NCI-H2196 (cell line): ENCODE measurements around the gene MORC3.
A peak's percentile ranks its signal among the peaks of the same experiment; 100 is the strongest.
"Not testable (repeated sequence)": the region's sequence is repeated elsewhere in the genome, so short reads cannot be mapped to it uniquely, and the experiment has no call there.

ENCODE experiments used
- DNase-seq: peaks from one replicate; lab custom pipeline; 2025; ENCODE audit not compliant: unreplicated experiment; lab: John Stamatoyannopoulos, UW

The MORC3 gene

GRCh38 chr21:36385233-36386030 is 65.4 kb downstream of the MORC3 start, which contains the start of gene CHAF1B:
TSS of gene CHAF1B (plus strand) at chr21:36385392. CDS start at chr21:36386137, 745 bp downstream.
- DNase-seq: peak; percentile 89

- DNase-seq: no peak
Observed at GRCh38 chr21:36386031-36386642, 66.1 kb downstream of the MORC3 start.

DNA sequence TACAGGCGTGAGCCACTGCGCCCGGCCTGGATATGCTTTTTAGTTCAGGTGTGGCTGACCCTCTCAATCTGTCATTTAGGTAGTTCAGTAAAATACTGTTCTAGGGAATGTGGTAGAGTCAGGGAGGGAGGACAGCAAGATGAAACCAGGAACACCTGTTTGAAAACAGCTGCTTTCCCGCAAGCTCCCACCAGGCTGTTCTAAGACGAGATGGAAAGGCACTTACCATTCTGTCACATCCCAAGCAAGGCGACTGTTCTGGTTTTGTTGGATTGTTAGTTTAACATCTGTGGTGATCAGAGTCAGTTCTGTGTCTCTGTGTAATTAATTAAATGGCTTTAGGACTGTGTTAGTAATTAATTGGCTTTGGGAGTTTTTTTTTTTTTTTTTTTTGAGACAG is 68.1 kb downstream of the MORC3 start:
- no peak for DNase-seq

- no peak for DNase-seq
Observed at GRCh38 chr21:36388835-36389234, 68.8 kb downstream of the MORC3 start.

GRCh38 chr21:36391649-36392048 is 71.7 kb downstream of the MORC3 start:
- DNase-seq: not testable (repeated sequence)

- no peak for DNase-seq
Observed at GRCh38 chr21:36395353-36396111, 75.5 kb downstream of the MORC3 start.

DNA sequence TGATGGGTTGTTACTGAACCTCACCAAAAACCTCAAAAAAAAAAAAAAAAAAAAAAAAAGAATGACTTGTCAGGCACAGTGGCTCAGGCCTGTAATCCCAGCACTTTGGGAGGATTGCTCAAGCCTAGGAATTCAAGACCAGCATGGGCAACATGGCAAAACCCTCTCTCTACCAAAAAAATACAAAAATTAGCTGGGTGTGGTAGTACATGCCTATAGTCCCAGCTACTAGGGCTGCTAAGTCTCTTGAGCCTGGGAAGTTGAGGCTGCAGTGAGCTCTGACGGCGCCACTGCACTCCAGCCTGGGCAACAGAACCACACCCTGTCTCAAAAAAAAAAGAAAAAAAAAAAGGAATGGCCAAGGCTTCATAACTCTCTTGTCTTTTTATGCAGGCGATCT is 76.3 kb downstream of the MORC3 start:
- no peak for DNase-seq

GRCh38 chr21:36396971-36397370 is 77.0 kb downstream of the MORC3 start:
- DNase-seq: no peak

DNA sequence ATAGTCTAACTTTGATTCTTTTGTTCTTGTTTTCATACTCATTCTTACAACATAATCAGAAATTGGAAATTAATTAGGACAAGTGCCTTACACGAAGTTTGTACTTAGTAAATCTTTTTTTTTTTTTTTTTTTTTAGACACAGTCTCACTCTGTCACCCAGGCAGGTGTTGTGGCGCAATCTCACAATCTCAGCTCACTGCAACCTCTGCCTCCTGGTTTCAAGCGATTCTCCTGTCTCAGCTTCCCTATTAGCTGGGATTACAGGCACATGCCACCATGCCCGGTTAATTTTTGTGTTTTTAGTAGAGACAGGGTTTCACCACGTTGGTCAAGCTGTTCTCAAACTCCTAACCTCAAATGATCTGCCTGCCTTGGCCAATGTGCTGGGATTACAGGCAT is 77.6 kb downstream of the MORC3 start:
- DNase-seq: no peak

DNA sequence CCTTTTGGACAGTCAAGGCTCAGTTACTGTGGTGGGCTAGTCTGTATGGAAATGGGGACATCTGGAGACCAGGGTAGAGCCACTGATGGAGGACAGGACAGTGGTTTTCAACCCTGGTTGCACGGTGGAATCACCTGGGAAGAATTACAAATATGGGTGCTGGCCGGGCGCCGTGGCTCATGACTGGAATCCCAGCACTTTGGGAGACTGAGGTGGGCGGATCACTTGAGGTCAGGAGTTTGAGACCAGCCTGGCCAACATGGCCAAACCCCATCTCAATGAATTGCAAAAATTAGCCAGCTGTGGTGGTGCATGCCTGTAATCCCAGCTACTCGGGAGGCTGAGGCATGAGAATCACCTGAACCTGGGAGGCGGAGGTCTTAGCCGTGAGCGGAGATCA is 79.7 kb downstream of the MORC3 start:
- DNase-seq: not testable (repeated sequence)

GRCh38 chr21:36400719-36401118 is 80.7 kb downstream of the MORC3 start:
- no peak for DNase-seq

DNA sequence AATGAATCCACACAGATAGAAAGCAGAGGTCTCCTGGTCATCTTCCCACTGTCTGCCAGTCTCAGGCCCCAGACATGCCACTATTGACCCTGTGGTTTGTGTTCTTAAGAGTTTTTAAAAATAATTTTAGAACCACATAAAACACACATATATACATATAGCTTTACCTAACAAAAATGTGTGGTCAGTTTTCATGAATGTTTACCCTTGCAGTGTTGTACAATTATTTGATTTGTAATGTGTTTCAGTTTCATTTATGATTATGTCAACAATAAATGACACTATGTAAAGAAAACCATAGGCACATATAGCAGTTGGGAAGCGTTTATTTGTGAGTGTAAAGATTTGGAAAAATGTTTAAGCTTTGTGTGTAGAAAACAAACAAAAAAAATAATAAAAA is 82.3 kb downstream of the MORC3 start:
- DNase-seq: no peak

DNA sequence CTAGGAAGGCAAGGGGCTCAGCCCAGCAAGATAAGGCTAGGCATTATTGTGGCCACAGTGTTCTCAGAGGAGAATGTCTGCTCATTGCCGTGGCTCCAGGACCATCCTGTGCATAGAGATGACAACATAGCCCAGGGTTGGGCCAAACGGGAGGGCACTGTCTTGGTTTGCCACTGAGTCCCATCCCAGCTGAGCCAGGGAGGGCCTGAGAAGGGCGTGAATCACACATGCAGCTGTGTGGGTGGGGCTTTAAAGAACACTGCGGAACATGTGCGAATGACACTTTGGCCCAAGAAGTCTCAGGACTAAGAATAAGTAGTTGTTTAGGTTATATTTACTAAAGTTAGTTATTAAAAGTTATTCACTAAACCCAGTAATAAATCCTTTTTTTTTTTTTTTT is 83.7 kb downstream of the MORC3 start:
- no peak for DNase-seq

GRCh38 chr21:36408568-36408967 is 88.6 kb downstream of the MORC3 start:
- no peak for DNase-seq

GRCh38 chr21:36411301-36411700 is 91.3 kb downstream of the MORC3 start:
- DNase-seq: no peak

- no peak for DNase-seq
Observed at GRCh38 chr21:36412916-36413315, 92.9 kb downstream of the MORC3 start.

DNA sequence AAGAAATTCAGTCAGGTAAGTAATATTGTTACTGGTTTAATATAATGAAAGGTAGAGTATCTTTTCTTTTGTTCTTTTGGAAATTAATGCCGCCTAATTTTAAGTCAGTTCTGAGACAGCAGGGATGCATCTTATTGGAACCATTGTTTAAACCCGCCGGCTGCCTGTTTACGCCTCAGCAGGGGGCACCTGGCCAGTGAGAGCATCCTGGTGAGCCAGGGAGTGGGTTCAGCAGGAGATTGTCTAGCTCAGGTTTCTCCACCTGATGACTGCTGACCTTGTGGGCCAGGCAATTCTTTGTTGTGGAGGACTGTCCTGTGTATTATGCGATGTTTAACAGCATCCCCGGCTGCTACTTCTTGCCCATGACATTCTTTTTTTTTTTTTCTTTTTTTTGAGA is 95.4 kb downstream of the MORC3 start:
- peak; percentile 20 for DNase-seq

DNA sequence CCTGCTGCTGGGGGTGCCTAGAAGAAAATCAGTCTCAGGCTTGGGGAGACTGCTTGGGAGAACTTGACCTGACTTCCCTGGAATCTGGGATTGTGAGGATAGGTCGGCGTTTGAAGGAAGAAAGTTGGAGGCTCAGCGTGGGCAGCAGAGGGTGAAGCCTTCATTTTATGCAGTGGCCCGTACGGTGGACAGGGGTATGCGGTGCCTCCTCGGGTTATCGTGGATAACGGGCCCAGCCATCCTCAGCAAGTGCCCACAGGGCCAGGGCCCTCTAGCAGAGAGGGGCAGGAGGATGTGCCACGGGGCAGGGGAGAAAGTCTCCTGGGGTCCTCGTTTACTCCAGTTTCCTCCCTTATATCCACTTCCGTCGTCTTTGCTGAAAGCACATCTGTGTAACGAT is 99.2 kb downstream of the MORC3 start:
- DNase-seq: no peak

DNA sequence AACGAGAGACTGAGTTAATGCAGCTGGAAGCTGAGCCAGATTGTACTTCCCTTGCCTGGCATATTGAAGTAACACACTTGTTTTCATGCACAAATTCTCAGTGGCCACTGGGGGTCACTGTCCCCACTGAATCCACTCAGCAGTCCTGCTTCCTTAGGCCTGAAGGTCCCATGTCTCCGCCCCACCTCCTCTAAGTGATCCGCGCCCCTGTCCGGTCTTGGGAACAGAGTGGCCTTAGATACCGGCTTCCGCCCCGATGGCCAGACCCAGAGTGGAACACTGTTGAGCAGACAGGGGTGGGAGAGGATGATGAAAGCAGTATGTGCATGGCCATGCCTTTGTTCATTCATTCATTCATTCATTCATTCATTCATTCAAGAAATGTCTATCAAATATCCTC is 100.0 kb downstream of the MORC3 start:
- peak; percentile 65 for DNase-seq

DNA sequence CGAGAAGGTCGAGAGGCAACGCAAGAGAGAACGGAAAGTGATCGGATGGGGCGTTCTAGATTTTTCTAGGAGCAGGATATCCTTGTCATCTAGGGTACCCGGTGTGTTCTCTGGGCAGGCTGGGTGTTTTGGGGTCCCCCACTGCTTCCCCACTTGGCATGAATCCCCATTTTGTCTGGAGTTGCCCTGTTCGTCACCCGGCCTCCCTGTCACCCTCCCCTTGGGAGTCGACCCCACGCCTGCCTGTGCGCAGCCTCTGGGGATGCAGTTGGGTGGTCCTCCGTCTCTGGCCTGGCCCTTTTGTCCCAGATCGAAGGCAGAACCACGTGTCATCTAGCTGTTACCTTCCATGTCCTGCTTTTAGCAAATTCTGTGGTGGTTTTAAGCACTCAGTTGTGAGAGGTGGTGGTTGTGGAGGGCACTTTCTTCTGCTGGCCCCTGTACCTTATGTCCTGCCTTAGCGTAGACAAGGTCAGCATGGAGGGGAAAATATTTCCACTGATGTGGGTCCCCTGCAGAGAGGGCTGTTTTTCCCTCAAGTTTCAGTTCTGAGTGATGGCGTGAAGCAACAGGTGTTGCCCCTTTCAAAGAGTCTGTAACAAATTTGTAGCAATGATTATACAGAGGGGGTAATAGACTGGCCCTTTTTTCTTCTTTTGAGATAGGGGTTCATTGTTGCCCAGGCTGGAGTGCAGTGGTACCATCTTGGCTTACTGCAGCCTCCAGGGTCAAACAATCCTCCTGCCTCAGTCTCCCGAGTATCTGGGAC is 100.8 kb downstream of the MORC3 start:
- no peak for DNase-seq
